Gastroesophageal sphincter (tissue), 4 donors: ENCODE data around the gene ITPK1. TPM values are rescaled to one million over a fixed set of nuclear protein-coding genes. Genes with fewer than 3 reads are reported as not detected.
"Not testable (repeated sequence)": the region's sequence is repeated elsewhere in the genome, so short reads cannot be mapped to it uniquely, and the experiment has no call there.

Source experiments
- ATAC-seq: fragments of 150-250 bp; one replicate; pipeline ENCODE4 v1.9.1; 2016; ENCODE audit warnings: mild to moderate bottlenecking, moderate library complexity
- H3K27ac ChIP-seq, 4 donors: fragments of 200-600 bp; sonication (generic) in 3 of 4; 1 replicate in 3 of 4; 2 replicates in 1 of 4; pipeline ENCODE4 v1.5.1; 2016 to 2019
- H3K27me3 ChIP-seq: fragments of 200-600 bp; sonication (generic); one replicate; pipeline ENCODE4 v1.5.1; 2019
- H3K36me3 ChIP-seq, 2 donors: fragments of 200-600 bp; sonication (generic); one replicate each; pipeline ENCODE4 v1.5.1; 2019; ENCODE audit warnings: control low read depth in 1 of 2
- H3K4me1 ChIP-seq, 3 donors: fragments of 200-600 bp; sonication (generic); 1 replicate in 2 of 3; 2 replicates in 1 of 3; pipeline ENCODE4 v1.5.1; 2016 to 2019; ENCODE audit warnings: control low read depth in 2 of 3
- H3K4me3 ChIP-seq, 2 donors: fragments of 200-600 bp; sonication (generic); one replicate each; pipeline ENCODE4 v1.5.1; 2019; ENCODE audit warnings: mild to moderate bottlenecking in 1 of 2, moderate library complexity in 1 of 2
- H3K9me3 ChIP-seq, 3 donors: fragments of 200-600 bp; sonication (generic); one replicate each; pipeline ENCODE4 v1.5.1; 2017 to 2019; ENCODE audit warnings: control low read depth in 2 of 3
- EP300 ChIP-seq: sonication (generic); formaldehyde crosslinking; IDR thresholded peaks from one replicate; pipeline ENCODE4 v1.6.1; 2017; ENCODE audit warnings: antibody characterized with exemption, mild to moderate bottlenecking
- POLR2A ChIP-seq, 2 donors: fragments of 450-650 bp; IDR thresholded peaks; one replicate each; pipeline ENCODE4 v1.6.1; 2017; ENCODE audit warnings: antibody characterized with exemption in 2 of 2, mild to moderate bottlenecking in 2 of 2, moderate library complexity in 1 of 2
- POLR2AphosphoS5 ChIP-seq: sonication (generic); formaldehyde crosslinking; IDR thresholded peaks from one replicate; pipeline ENCODE4 v1.6.1; 2017; ENCODE audit warnings: antibody characterized with exemption
- WGBS, 2 donors: methylation state at CpG; one replicate each; pipeline ENCODE4 v1.1.5; 2018; ENCODE audit warnings: low coverage in 1 of 2; 5-methylcytosine and 5-hydroxymethylcytosine counted together
- total RNA-seq, 4 donors: library from RNA; depleted of rRNA; stranded (reverse); fragments of >200 nt; gene quantifications; one replicate each; pipeline ENCODE4 v1.1.0, GENCODE V29; 2016
- TF ChIP-seq, protein P1 (sequence below), 4 experiments: fragments of 200-600 bp in 2 of 4; fragments of 450-650 bp in 2 of 4; sonication (generic) in 1 of 4; IDR thresholded peaks; one replicate each; pipeline ENCODE4 v1.5.1; 2017 to 2019; ENCODE audit warnings: antibody characterized with exemption in 4 of 4, mild to moderate bottlenecking in 2 of 4, moderate library complexity in 2 of 4

ITPK1 gene
- 100 to 1,000 TPM in 3 of 4 donors, 10 to 100 TPM in 1; 68.8 to 201 (median 134) TPM for total RNA-seq

DNA sequence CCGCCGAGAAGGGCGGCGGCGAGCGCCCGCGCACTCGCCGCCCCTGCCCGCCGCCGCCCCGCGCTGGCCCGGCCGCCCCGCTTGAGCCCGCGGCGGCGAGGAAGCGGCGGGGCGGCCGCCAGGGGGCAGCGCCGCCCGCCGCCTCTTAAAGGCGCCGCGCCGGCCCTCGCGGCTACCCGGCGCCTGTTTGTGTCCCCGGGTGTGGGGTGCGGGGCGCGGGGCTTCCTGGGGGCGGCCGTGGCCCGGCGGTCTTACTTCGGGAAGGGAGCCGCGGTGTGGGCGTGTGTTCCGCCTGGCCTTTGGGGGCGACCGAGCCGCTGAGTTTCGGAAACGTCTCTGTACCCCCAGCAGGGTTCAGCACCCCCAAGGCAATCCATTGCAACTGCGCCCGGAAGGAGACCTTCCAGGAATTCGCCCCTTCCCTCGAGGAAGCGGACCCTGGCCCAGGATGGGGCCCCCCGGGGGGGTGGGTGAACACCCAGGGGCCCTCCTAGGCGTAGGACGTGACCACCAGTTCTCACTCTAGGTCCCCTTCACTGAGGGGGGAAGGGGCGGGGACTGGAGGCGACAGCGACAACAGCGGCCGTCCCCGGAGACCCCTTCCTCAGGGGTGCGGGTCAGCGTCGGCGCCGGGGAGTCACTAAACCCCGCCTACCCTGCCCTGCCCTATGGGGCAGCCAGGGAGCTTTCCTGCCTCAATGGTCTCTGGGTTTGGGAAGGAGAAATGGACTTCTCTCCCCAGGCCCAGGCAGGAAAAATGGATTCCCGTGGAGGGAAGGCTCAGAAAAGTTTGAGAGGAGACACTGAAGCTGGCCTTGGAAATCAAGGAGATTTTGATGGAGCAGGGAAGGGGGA is at the start of gene ITPK1:
ITPK1 (minus strand) TSS at position 105 of the 855 bp plus-strand sequence. CDS start 762 bp downstream, outside the sequence.
- Histone ChIP-seq H3K36me3 (no peaks in the 10 kb centered on the region), H3K27me3 (no peaks in the 10 kb centered on the region), H3K4me3 (peak within 1 kb of the TSS; percentile 91 to 98), H3K27ac (peak within 1 kb of the TSS; percentile 98 to 100 (median 99)), H3K9me3 (no peaks in the 10 kb centered on the region), H3K4me1 (peaks cover 0 to 49% (median 12%) of the 10 kb centered on the region in 3 donors)
- ATAC-seq, result peak; percentile 78
- 0% methylated on average over 1 of the region's 77 CpGs; no CpG with 5 or more reads in 1 of the 2 donors for WGBS, 2 donors
- TF ChIP-seq, protein P1, sequence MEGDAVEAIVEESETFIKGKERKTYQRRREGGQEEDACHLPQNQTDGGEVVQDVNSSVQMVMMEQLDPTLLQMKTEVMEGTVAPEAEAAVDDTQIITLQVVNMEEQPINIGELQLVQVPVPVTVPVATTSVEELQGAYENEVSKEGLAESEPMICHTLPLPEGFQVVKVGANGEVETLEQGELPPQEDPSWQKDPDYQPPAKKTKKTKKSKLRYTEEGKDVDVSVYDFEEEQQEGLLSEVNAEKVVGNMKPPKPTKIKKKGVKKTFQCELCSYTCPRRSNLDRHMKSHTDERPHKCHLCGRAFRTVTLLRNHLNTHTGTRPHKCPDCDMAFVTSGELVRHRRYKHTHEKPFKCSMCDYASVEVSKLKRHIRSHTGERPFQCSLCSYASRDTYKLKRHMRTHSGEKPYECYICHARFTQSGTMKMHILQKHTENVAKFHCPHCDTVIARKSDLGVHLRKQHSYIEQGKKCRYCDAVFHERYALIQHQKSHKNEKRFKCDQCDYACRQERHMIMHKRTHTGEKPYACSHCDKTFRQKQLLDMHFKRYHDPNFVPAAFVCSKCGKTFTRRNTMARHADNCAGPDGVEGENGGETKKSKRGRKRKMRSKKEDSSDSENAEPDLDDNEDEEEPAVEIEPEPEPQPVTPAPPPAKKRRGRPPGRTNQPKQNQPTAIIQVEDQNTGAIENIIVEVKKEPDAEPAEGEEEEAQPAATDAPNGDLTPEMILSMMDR (IDR thresholded peaks at IDR 0.05), result peak in 3 of 4 experiments; percentile 49 to 57 (median 50)
- no peak for TF ChIP-seq EP300
- no peak for TF ChIP-seq POLR2AphosphoS5

DNA sequence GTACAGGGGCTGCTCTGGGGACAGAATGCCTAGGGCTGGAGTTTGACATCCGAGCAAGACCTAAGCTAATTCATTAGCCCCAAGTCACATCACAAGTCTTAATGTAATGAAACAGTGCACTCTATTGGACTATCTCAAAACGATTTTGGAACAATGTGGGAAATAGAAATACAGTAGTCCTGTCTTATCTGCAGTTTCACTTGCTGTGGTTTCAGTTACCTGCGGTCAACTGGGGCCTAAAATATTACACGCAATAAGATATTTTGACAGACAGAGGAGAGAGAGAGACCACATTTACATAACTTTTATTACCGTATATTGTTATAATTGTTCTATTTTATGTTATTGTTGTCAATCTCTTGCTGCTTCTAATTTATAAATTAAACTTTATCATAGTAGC is 47.8 kb upstream of the ITPK1 start:
- WGBS, 2 donors, result 60 to 65% methylated on average over 3 to 5 of the region's 5 CpGs
- no peak for ATAC-seq
- Histone ChIP-seq H3K27ac (no peak overlapping the region), H3K27me3 (no peaks in the 10 kb centered on the region), H3K9me3 (no peaks in the 10 kb centered on the region), H3K4me3 (no peak overlapping the region), H3K36me3 (no peaks in the 10 kb centered on the region), H3K4me1 (no peaks in the 10 kb centered on the region)
- TF ChIP-seq, protein P1 (IDR thresholded peaks at IDR 0.05), result no peak
- no peak for TF ChIP-seq POLR2AphosphoS5
- TF ChIP-seq EP300, result no peak
- TF ChIP-seq POLR2A (IDR thresholded peaks at IDR 0.05), result no peak

DNA sequence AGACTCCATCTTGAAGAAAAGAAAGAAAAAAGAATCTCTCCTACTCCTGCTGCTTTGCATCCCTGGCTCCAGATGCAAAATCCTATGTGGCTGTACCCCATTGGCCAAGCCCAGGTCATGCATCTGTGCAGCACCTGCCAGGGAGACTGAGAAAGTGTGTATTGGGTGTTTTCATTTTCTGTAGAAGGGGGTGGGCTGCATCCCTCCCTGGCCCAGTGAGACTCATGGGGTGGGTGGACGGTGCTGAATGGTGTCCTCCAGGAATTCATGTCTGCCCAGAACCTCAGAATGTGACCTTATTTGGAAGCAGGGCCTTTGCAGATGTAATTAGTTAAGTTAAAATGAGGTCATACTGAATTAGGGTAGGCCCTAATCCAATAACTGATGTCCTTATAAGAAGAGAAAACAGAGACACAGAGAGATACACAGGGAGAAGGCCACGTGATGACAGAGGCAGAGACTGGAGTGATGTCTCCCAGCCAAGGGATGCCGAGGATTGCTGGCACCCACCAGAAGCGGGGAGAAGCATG is 45.8 kb upstream of the ITPK1 start:
- H3K4me1 ChIP-seq, result no peaks in the 10 kb centered on the region
- H3K4me3 ChIP-seq, result no peak overlapping the region
- no peaks in the 10 kb centered on the region for H3K9me3 ChIP-seq
- H3K36me3 ChIP-seq, result no peaks in the 10 kb centered on the region
- ATAC-seq, result no peak
- WGBS, 2 donors, result 53 to 66% methylated on average over 3 of the region's 4 CpGs
- no peak overlapping the region for H3K27ac ChIP-seq
- TF ChIP-seq POLR2A (IDR thresholded peaks at IDR 0.05), result no peak
- H3K27me3 ChIP-seq, result no peaks in the 10 kb centered on the region

DNA sequence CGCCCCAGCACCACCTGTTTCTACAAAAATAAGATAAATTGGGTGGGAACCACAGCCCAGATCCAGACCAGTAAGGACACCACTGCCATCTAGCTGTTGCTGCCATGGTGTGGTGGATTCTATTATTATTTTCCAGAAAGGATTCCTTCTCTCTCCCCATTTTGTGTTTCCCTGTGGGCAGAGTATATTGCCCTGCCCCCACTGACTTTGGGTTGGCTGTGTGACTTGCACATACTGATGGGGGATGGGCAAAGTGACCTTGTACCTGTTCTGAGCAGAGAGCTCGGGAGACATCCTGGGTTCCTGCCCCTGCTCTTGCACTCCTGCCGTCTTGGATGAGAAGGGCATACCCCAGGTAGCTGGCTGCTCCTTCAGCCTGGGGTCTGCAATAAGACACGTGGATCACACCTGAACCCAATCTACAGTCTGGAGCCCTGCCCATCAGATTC is 44.7 kb upstream of the ITPK1 start:
- H3K9me3 ChIP-seq, result no peaks in the 10 kb centered on the region
- TF ChIP-seq, protein P1 (IDR thresholded peaks at IDR 0.05), result peak in 1 of 4 experiments; percentile 29
- TF ChIP-seq EP300 (no peak), POLR2A (IDR thresholded peaks at IDR 0.05) (no peak), POLR2AphosphoS5 (no peak)
- H3K27ac ChIP-seq, result no peak overlapping the region
- WGBS, 2 donors, result no CpG with 5 or more reads among the region's 4 CpGs
- no peaks in the 10 kb centered on the region for H3K36me3 ChIP-seq
- H3K27me3 ChIP-seq, result no peaks in the 10 kb centered on the region
- no peak for ATAC-seq
- no peaks in the 10 kb centered on the region for H3K4me1 ChIP-seq
- H3K4me3 ChIP-seq, result no peak overlapping the region

DNA sequence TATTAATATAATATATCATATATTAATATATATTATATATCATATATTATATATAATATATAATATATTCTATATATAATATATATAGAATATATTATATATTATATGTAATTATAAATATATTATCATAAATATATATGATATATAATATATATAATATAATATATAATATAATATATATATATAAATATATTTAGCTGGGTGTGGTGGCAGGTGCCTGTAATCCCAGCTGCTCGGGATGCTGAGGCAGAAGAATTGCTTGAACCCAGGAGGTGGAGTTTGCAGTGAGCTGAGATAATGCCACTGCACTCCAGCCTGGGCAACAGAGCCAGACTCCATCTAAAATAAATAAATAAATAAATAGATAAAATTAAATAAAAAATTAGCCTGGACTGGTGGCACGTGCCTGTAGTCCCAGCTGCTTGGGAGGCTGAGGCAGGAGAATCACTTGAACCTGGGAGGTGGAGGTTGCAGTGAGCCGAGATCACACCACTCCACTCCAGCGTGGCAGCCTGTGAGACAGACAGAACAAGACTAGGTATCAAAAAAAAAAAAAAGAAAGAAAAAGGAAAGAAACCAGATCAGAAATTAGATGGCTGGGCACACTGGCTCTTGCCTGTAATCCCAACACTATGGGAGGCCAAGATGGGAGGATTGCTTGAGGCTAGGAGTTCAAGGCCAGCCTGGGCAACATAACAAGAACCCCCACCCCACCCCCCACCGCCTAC is 44.1 kb upstream of the ITPK1 start:
- 74 to 79% methylated on average over 1 to 4 of the region's 5 CpGs for WGBS, 2 donors
- not testable (repeated sequence) for H3K27me3 ChIP-seq, ATAC-seq, H3K36me3 ChIP-seq, H3K4me3 ChIP-seq, H3K9me3 ChIP-seq, H3K4me1 ChIP-seq, H3K27ac ChIP-seq

DNA sequence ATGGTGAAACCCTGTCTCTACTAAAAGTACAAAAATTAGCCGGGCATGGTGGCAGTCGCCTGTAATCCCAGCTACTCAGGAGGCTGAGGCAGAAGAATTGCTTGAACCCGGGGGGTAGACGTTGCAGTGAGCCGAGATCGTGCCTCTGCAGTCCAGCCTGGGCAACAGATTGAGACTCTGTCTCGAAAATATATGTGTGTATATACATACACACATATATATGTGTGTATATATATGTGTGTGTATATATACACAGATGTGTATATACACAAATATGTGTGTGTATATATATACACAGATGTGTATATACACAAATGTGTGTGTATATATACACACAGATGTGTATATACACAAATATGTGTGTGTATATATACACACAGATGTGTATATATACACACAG is 42.6 kb upstream of the ITPK1 start:
- H3K27ac ChIP-seq, H3K4me3 ChIP-seq, H3K9me3 ChIP-seq, ATAC-seq, H3K27me3 ChIP-seq, H3K4me1 ChIP-seq, H3K36me3 ChIP-seq: not testable (repeated sequence)
- 86 to 89% methylated on average over 6 to 7 of the region's 7 CpGs for WGBS, 2 donors
